Astrocyte (in vitro differentiated cells and primary cell): ENCODE measurements around the gene CEACAM19. TPM values are rescaled to one million over a fixed set of nuclear protein-coding genes. Genes with fewer than 3 reads are reported as not detected.

Experiments
- DNase-seq: peaks from one replicate; pipeline ENCODE4 v3.0.0-alpha.2; 2010; ENCODE audit warnings: low read depth
- FAIRE-seq: peaks from 2 replicates; lab custom pipeline; 2011; peaks lifted over from hg19 to GRCh38; lab: Jason Lieb, UNC
- H2AFZ ChIP-seq: 2 replicates; pipeline ENCODE4 v1.6.0; 2012; ENCODE audit warnings: low read depth, low read length, inconsistent platforms
- H3K27ac ChIP-seq: 2 replicates; pipeline ENCODE4 v1.5.1; 2011; ENCODE audit warnings: low read depth, low read length, inconsistent platforms
- H3K27me3 ChIP-seq: 2 replicates; pipeline ENCODE4 v1.6.0; 2011; ENCODE audit warnings: low read length, inconsistent platforms; ENCODE audit not compliant: insufficient read depth
- H3K36me3 ChIP-seq: 2 replicates; pipeline ENCODE4 v1.5.1; 2011; ENCODE audit warnings: low read length, inconsistent platforms; ENCODE audit not compliant: insufficient read depth
- H3K4me1 ChIP-seq: 2 replicates; pipeline ENCODE4 v1.5.1; 2011; ENCODE audit warnings: low read length, inconsistent platforms; ENCODE audit not compliant: insufficient read depth
- H3K4me2 ChIP-seq: 2 replicates; pipeline ENCODE4 v1.6.0; 2012; ENCODE audit warnings: low read length, inconsistent platforms
- H3K4me3 ChIP-seq: 2 replicates; pipeline ENCODE4 v1.5.1; 2011; ENCODE audit warnings: low read depth, mild to moderate bottlenecking, low read length, inconsistent platforms; ENCODE audit not compliant: insufficient read depth
- H3K79me2 ChIP-seq: 2 replicates; pipeline ENCODE4 v1.6.0; 2012; ENCODE audit warnings: mild to moderate bottlenecking, low read length, inconsistent platforms; ENCODE audit not compliant: insufficient read depth
- H3K9ac ChIP-seq: 2 replicates; pipeline ENCODE4 v1.6.0; 2012; ENCODE audit warnings: mild to moderate bottlenecking, low read length, inconsistent platforms
- H3K9me3 ChIP-seq: 2 replicates; pipeline ENCODE4 v1.5.1; 2012; ENCODE audit warnings: low read depth, mild to moderate bottlenecking, low read length, inconsistent platforms; ENCODE audit not compliant: insufficient read depth
- H4K20me1 ChIP-seq: 2 replicates; pipeline ENCODE4 v1.6.0; 2012; ENCODE audit warnings: low read length, inconsistent platforms; ENCODE audit not compliant: insufficient read depth
- H3K27ac Mint-ChIP-seq: one replicate; pipeline ENCODE4 v1.8.0; 2021; ENCODE audit warnings: mild to moderate bottlenecking, mixed read lengths; ENCODE audit not compliant: unreplicated experiment
- H3K27me3 Mint-ChIP-seq: one replicate; pipeline ENCODE4 v1.8.0; 2021; ENCODE audit warnings: low read depth, mixed read lengths; ENCODE audit not compliant: unreplicated experiment
- H3K36me3 Mint-ChIP-seq: one replicate; pipeline ENCODE4 v1.8.0; 2021; ENCODE audit warnings: low read depth, mixed read lengths; ENCODE audit not compliant: unreplicated experiment
- H3K4me1 Mint-ChIP-seq: one replicate; pipeline ENCODE4 v1.8.0; 2021; ENCODE audit warnings: low read depth, mixed read lengths; ENCODE audit not compliant: unreplicated experiment
- H3K4me3 Mint-ChIP-seq: one replicate; pipeline ENCODE4 v1.8.0; 2021; ENCODE audit warnings: mild to moderate bottlenecking, moderate library complexity, mixed read lengths; ENCODE audit not compliant: unreplicated experiment
- H3K9me3 Mint-ChIP-seq: one replicate; pipeline ENCODE4 v1.8.0; 2021; ENCODE audit warnings: mild to moderate bottlenecking, mixed read lengths; ENCODE audit not compliant: unreplicated experiment
- EZH2 ChIP-seq: IDR thresholded peaks from 2 replicates; pipeline ENCODE4 v1.6.1; 2012; ENCODE audit warnings: mild to moderate bottlenecking, low read length, inconsistent platforms; ENCODE audit not compliant: insufficient read depth
- total RNA-seq: library from RNA; stranded (reverse); gene quantifications from 2 replicates; pipeline ENCODE4 v1.2.1, GENCODE V29; 2021
- TF ChIP-seq, protein P1 (sequence below): IDR thresholded peaks from 2 replicates; pipeline ENCODE4 v1.5.1; 2011; ENCODE audit warnings: low read depth, mild to moderate bottlenecking, inconsistent platforms, low read length, moderate library complexity; ENCODE audit not compliant: insufficient read depth

CEACAM19 gene
- total RNA-seq, 1 donor from 2014 or later, result 8.0 TPM

- Histone ChIP-seq H3K36me3 (no peaks in the 10 kb centered on the region), H3K4me1 (peaks cover 18% of the 10 kb centered on the region), H3K4me3 (no peak overlapping the region), H3K27me3 (no peaks in the 10 kb centered on the region), H4K20me1 (no peaks in the 10 kb centered on the region), H3K9ac (no peak overlapping the region), H3K79me2 (no peaks in the 10 kb centered on the region), H3K9me3 (no peaks in the 10 kb centered on the region), H3K27ac (no peak overlapping the region), H2AFZ (no peak overlapping the region), H3K4me2 (no peak overlapping the region)
- no peak for TF ChIP-seq EZH2
- TF ChIP-seq, protein P1, sequence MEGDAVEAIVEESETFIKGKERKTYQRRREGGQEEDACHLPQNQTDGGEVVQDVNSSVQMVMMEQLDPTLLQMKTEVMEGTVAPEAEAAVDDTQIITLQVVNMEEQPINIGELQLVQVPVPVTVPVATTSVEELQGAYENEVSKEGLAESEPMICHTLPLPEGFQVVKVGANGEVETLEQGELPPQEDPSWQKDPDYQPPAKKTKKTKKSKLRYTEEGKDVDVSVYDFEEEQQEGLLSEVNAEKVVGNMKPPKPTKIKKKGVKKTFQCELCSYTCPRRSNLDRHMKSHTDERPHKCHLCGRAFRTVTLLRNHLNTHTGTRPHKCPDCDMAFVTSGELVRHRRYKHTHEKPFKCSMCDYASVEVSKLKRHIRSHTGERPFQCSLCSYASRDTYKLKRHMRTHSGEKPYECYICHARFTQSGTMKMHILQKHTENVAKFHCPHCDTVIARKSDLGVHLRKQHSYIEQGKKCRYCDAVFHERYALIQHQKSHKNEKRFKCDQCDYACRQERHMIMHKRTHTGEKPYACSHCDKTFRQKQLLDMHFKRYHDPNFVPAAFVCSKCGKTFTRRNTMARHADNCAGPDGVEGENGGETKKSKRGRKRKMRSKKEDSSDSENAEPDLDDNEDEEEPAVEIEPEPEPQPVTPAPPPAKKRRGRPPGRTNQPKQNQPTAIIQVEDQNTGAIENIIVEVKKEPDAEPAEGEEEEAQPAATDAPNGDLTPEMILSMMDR, result no peak
- H3K36me3 Mint-ChIP-seq, result no peaks in the 10 kb centered on the region
- H3K4me3 Mint-ChIP-seq, result no peak overlapping the region
- FAIRE-seq (no peak), DNase-seq (no peak)
- peaks cover 13% of the 10 kb centered on the region for H3K4me1 Mint-ChIP-seq
- no peak overlapping the region for H3K27ac Mint-ChIP-seq
- H3K27me3 Mint-ChIP-seq, result peaks cover 11% of the 10 kb centered on the region
- peaks cover 3% of the 10 kb centered on the region for H3K9me3 Mint-ChIP-seq
Measured at GRCh38 chr19:44725684-44726083, 54.4 kb downstream of the CEACAM19 start.

DNA sequence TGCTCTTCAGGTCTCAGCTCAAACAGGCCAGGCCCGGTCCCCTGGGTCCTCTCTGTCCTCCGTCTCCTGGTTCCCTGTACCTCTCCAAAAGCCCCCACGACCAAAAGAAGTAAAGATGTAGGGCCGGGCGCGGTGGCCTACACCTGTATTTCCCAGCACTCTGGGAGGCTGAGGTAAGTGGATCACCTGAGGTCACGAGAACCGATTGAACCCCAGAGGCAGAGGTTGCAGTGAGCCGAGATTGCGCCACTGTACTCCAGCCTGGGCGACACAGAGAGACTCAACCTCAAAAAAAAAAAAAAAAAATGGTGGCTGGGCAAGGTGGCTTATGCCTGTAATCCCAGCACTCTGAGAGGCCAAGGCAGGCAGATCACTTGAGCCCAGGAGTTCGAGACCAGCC, 55.2 kb downstream of the CEACAM19 start:
- TF ChIP-seq, protein P1, result no peak
- no peak for TF ChIP-seq EZH2
- H3K36me3 Mint-ChIP-seq, result no peaks in the 10 kb centered on the region
- peaks cover 3% of the 10 kb centered on the region for H3K9me3 Mint-ChIP-seq
- Histone ChIP-seq H3K4me2 (no peak overlapping the region), H2AFZ (no peak overlapping the region), H3K9me3 (no peaks in the 10 kb centered on the region), H3K4me3 (no peak overlapping the region), H4K20me1 (no peaks in the 10 kb centered on the region), H3K27me3 (no peaks in the 10 kb centered on the region), H3K79me2 (no peaks in the 10 kb centered on the region), H3K4me1 (peaks cover 18% of the 10 kb centered on the region), H3K9ac (no peak overlapping the region), H3K27ac (no peak overlapping the region), H3K36me3 (no peaks in the 10 kb centered on the region)
- no peak overlapping the region for H3K27ac Mint-ChIP-seq
- no peak overlapping the region for H3K4me3 Mint-ChIP-seq
- FAIRE-seq (no peak), DNase-seq (no peak)
- H3K4me1 Mint-ChIP-seq, result peaks cover 13% of the 10 kb centered on the region
- H3K27me3 Mint-ChIP-seq, result peaks cover 11% of the 10 kb centered on the region

GRCh38 chr19:44728178-44728577, 56.9 kb downstream of the CEACAM19 start:
- no peaks in the 10 kb centered on the region for H3K36me3 ChIP-seq
- FAIRE-seq (no peak), DNase-seq (no peak)
- Mint-ChIP-seq H3K4me1 (peaks cover 10% of the 10 kb centered on the region), H3K36me3 (no peaks in the 10 kb centered on the region), H3K9me3 (peaks cover 3% of the 10 kb centered on the region), H3K27me3 (peaks cover 14% of the 10 kb centered on the region), H3K27ac (no peak overlapping the region), H3K4me3 (no peak overlapping the region)
- H3K27me3 ChIP-seq, result no peaks in the 10 kb centered on the region
- no peaks in the 10 kb centered on the region for H3K79me2 ChIP-seq
- no peak overlapping the region for H3K27ac ChIP-seq
- H2AFZ ChIP-seq, result no peak overlapping the region
- H3K4me2 ChIP-seq, result no peak overlapping the region
- no peaks in the 10 kb centered on the region for H4K20me1 ChIP-seq
- H3K4me3 ChIP-seq, result no peak overlapping the region
- no peak for TF ChIP-seq EZH2
- TF ChIP-seq, protein P1, result no peak
- H3K9me3 ChIP-seq, result no peaks in the 10 kb centered on the region
- H3K4me1 ChIP-seq, result peaks cover 14% of the 10 kb centered on the region
- H3K9ac ChIP-seq, result no peak overlapping the region
